Transverse colon (tissue), 4 donors: ENCODE results near the gene CLDN9. TPM values are rescaled to one million over a fixed set of nuclear protein-coding genes. Genes with fewer than 3 reads are reported as not detected.

Source experiments
- DNase-seq: peaks from one replicate; pipeline ENCODE4 v3.0.0-alpha.2; 2019
- H3K27ac ChIP-seq, 4 donors: fragments of 200-600 bp; sonication (generic); 2 replicates each; pipeline ENCODE4 v1.5.1; 2016 to 2018; ENCODE audit warnings: inconsistent platforms in 4 of 4
- H3K27me3 ChIP-seq: fragments of 200-600 bp; sonication (generic); 2 replicates; pipeline ENCODE4 v1.5.1; 2017; ENCODE audit warnings: inconsistent platforms
- H3K36me3 ChIP-seq, 4 donors: fragments of 200-600 bp; sonication (generic); 2 replicates each; pipeline ENCODE4 v1.5.1; 2017 to 2019; ENCODE audit warnings: inconsistent platforms in 4 of 4
- H3K4me1 ChIP-seq, 4 donors: fragments of 200-600 bp; sonication (generic); 2 replicates each; pipeline ENCODE4 v1.5.1; 2017 to 2020; ENCODE audit warnings: inconsistent platforms in 4 of 4
- H3K4me3 ChIP-seq, 4 donors: fragments of 200-600 bp; sonication (generic); 1 replicate in 1 of 4; 2 replicates in 3 of 4; pipeline versions ENCODE4 v1.5.1 to v1.6.1; 2017 to 2019; ENCODE audit warnings: inconsistent platforms in 4 of 4
- H3K9me3 ChIP-seq, 2 donors: fragments of 200-600 bp; sonication (generic); 2 replicates each; pipeline ENCODE4 v1.5.1; 2017 to 2019; ENCODE audit warnings: inconsistent platforms in 2 of 2
- CTCF ChIP-seq, 5 experiments: fragments of 200-600 bp in 3 of 5; fragments of 450-650 bp in 2 of 5; sonication (generic) in 3 of 5; IDR thresholded peaks; 1 replicate in 2 of 5; 2 replicates in 3 of 5; pipeline ENCODE4 v1.5.1; 2016 to 2017; ENCODE audit warnings: antibody characterized with exemption in 5 of 5, inconsistent platforms in 3 of 5, mild to moderate bottlenecking in 2 of 5, moderate library complexity in 1 of 5
- EP300 ChIP-seq: sonication (generic); formaldehyde crosslinking; IDR thresholded peaks from one replicate; pipeline ENCODE4 v1.6.1; 2017; ENCODE audit warnings: antibody characterized with exemption, low read depth
- POLR2A ChIP-seq: fragments of 450-650 bp; IDR thresholded peaks from one replicate; pipeline ENCODE4 v1.6.1; 2016; ENCODE audit warnings: antibody characterized with exemption, mild to moderate bottlenecking, moderate library complexity
- POLR2AphosphoS5 ChIP-seq, 3 donors: sonication (generic); formaldehyde crosslinking; IDR thresholded peaks; one replicate each; pipeline ENCODE4 v1.6.1; 2016; ENCODE audit warnings: antibody characterized with exemption in 3 of 3
- WGBS, 2 donors: methylation state at CpG; one replicate each; pipeline ENCODE4 v1.1.5; 2018; ENCODE audit warnings: low coverage in 1 of 2; 5-methylcytosine and 5-hydroxymethylcytosine counted together
- in situ Hi-C, 4 donors: fragments of 200-750 bp; cut with MboI; loops; one replicate each; pipeline versions ENCODE4 v1.15.0 to v1.15.1; 2017; ENCODE audit warnings: low sequenced_read_pairs in 3 of 4, low pct_ligation_motif_present in 1 of 4, low pct_unique_long_range_greater_than_20kb in 1 of 4
- intact Hi-C: fragments of 100-400 bp; cut with DNase I; formaldehyde crosslinking; loops from one replicate; pipeline ENCODE4 v1.15.1; 2023; ENCODE audit warnings: low total_unique reads
- total RNA-seq, 4 donors: library from RNA; depleted of rRNA; stranded (reverse); fragments of >200 nt; gene quantifications; one replicate each; pipeline ENCODE4 v1.1.0, GENCODE V29; 2016

Gene CLDN9
- total RNA-seq, 4 donors from 2014 or later: 0.55 to 1.1 TPM; not detected in 2

GRCh38 chr16:3059041-3059722 lies 46.5 kb downstream of the CLDN9 start:
- H3K4me1 ChIP-seq: peaks cover 11 to 36% (median 23%) of the 10 kb centered on the region in 4 donors
- H3K4me3 ChIP-seq: peak overlapping the region; percentile 54 to 91 (median 75)
- no peaks in the 10 kb centered on the region for H3K9me3 ChIP-seq
- peak; percentile 92 for DNase-seq
- 1% methylated on average over 9 of the region's 67 CpGs; no CpG with 5 or more reads in 1 of the 2 donors for WGBS, 2 donors
- H3K27me3 ChIP-seq: no peaks in the 10 kb centered on the region
- intact Hi-C loops: loop anchor here (5.0 to 10.0 kb wide), 2 partner anchors 68 to 106 kb away; no protein-coding TSS in a partner anchor
- in situ Hi-C loops: no loop called here
- H3K27ac ChIP-seq: peak overlapping the region; percentile 73 to 88 (median 80)
- TF ChIP-seq POLR2A (peak; percentile 55), POLR2AphosphoS5 (IDR thresholded peaks at IDR 0.05) (peak; percentile 21 to 60 (median 54)), EP300 (no peak), CTCF (IDR thresholded peaks at IDR 0.05) (peak; percentile 78 to 98 (median 89))
- no peaks in the 10 kb centered on the region for H3K36me3 ChIP-seq

- 55% methylated on average over 9 of the region's 9 CpGs; no CpG with 5 or more reads in 1 of the 2 donors for WGBS, 2 donors
- in situ Hi-C loops: loop anchor here in 2 of 4 donors (10.0 kb wide), 1 partner anchor 65 kb away; no protein-coding TSS in a partner anchor
- peaks cover 15 to 42% (median 27%) of the 10 kb centered on the region in 4 donors for H3K4me1 ChIP-seq
These were observed 47.1 kb downstream of the CLDN9 start for GRCh38 chr16:3059723-3060242.

GRCh38 chr16:3060339-3061127 lies 47.8 kb downstream of the CLDN9 start:
- no peak for DNase-seq
- H3K4me3 ChIP-seq: no peak overlapping the region
- H3K27ac ChIP-seq: no peak overlapping the region
- 79 to 82% methylated on average over 6 to 14 of the region's 14 CpGs for WGBS, 2 donors
- peaks cover 17 to 50% (median 35%) of the 10 kb centered on the region in 4 donors for H3K4me1 ChIP-seq
- H3K27me3 ChIP-seq: no peaks in the 10 kb centered on the region
- TF ChIP-seq POLR2AphosphoS5 (IDR thresholded peaks at IDR 0.05): no peak
- no peak for TF ChIP-seq POLR2A
- TF ChIP-seq CTCF (IDR thresholded peaks at IDR 0.05): no peak
- no peak for TF ChIP-seq EP300
- in situ Hi-C loops: loop anchor here in 2 of 4 donors (10.0 kb wide), 1 partner anchor 64 kb away; no protein-coding TSS in a partner anchor
- H3K9me3 ChIP-seq: no peaks in the 10 kb centered on the region
- intact Hi-C loops: no loop called here
- no peaks in the 10 kb centered on the region for H3K36me3 ChIP-seq

More at GRCh38 chr16:3059723-3060242, 47.1 kb downstream of the CLDN9 start:
- no peaks in the 10 kb centered on the region for H3K36me3 ChIP-seq
- peak overlapping the region; percentile 73 to 88 (median 80) for H3K27ac ChIP-seq
- no peaks in the 10 kb centered on the region for H3K27me3 ChIP-seq
- no peaks in the 10 kb centered on the region for H3K9me3 ChIP-seq
- no peak for DNase-seq
- peak overlapping the region in 3 of 4 donors; percentile 54 to 91 (median 66) for H3K4me3 ChIP-seq
- TF ChIP-seq POLR2A (no peak), EP300 (no peak), POLR2AphosphoS5 (IDR thresholded peaks at IDR 0.05) (no peak)
- intact Hi-C loops: loop anchor here (5.0 to 10.0 kb wide), 2 partner anchors 68 to 105 kb away; no protein-coding TSS in a partner anchor

GRCh38 chr16:3062553-3062952 lies 49.8 kb downstream of the CLDN9 start:
- Histone ChIP-seq H3K9me3 (no peaks in the 10 kb centered on the region), H3K36me3 (no peaks in the 10 kb centered on the region), H3K4me3 (no peak overlapping the region), H3K4me1 (peaks cover 17 to 61% (median 43%) of the 10 kb centered on the region in 4 donors), H3K27me3 (no peaks in the 10 kb centered on the region), H3K27ac (peak overlapping the region in 3 of 4 donors; percentile 55 to 87 (median 78))
- intact Hi-C loops (no loop called here), in situ Hi-C loops (loop anchor here in 2 of 4 donors (10.0 kb wide), 1 partner anchor 62 kb away; no protein-coding TSS in a partner anchor)
- 91 to 92% methylated on average over 6 of the region's 6 CpGs for WGBS, 2 donors
- TF ChIP-seq POLR2AphosphoS5 (IDR thresholded peaks at IDR 0.05) (no peak), POLR2A (no peak)
- no peak for DNase-seq
